ENCODE results near the gene PCBD2. TPM values are rescaled to one million over a fixed set of nuclear protein-coding genes. Genes with fewer than 3 reads are reported as not detected.
A peak's percentile ranks its signal among the peaks of the same experiment; 100 is the strongest.

PCBD2 gene
- total RNA-seq, 2 experiments from 2014 or later, result 5.2 to 5.8 TPM

- Mint-ChIP-seq H3K4me3 (no peak overlapping the region), H3K27me3 (no peaks in the 10 kb centered on the region), H3K27ac (no peak overlapping the region), H3K36me3 (ENCODE audit: low read depth) (peaks cover 29% of the 10 kb centered on the region), H3K4me1 (ENCODE audit: low read depth) (no peaks in the 10 kb centered on the region), H3K9me3 (no peaks in the 10 kb centered on the region)
- no peaks in the 10 kb centered on the region for H3K4me1 ChIP-seq (ENCODE audit: insufficient read depth, low read length)
- no peaks in the 10 kb centered on the region for H3K27me3 ChIP-seq (ENCODE audit: control insufficient read depth in 1 of 2, insufficient read depth in 2 of 2, low read length in 2 of 2)
- ChIA-PET CTCF (no interaction called here), POLR2A (no interaction called here)
- TF ChIP-seq CTCF (IDR thresholded peaks at IDR 0.05), result no peak
- H3K27ac ChIP-seq (ENCODE audit: low read depth in 1 of 2, low read length in 2 of 2), result no peak overlapping the region
- H3K4me3 ChIP-seq (ENCODE audit: low read length), result no peak overlapping the region
- ATAC-seq (ENCODE audit: poor library complexity) (no peak), DNase-seq (no peak)
- peaks cover 32% of the 10 kb centered on the region for H3K36me3 ChIP-seq (ENCODE audit: insufficient read depth, low read length)
- intact Hi-C loops (cut with DNase I, micrococcal nuclease), result no loop called here
- H3K9me3 ChIP-seq (ENCODE audit: control insufficient read depth in 1 of 2, insufficient read depth in 1 of 2, low read length in 2 of 2), result no peaks in the 10 kb centered on the region
These were observed 8.3 kb downstream of the PCBD2 start for GRCh38 chr5:134913254-134913653.

GRCh38 chr5:134913795-134914194 lies 8.9 kb downstream of the PCBD2 start:
- Mint-ChIP-seq H3K4me3 (no peak overlapping the region), H3K27me3 (no peaks in the 10 kb centered on the region), H3K9me3 (no peaks in the 10 kb centered on the region), H3K4me1 (ENCODE audit: low read depth) (peaks cover 3% of the 10 kb centered on the region), H3K36me3 (ENCODE audit: low read depth) (peaks cover 32% of the 10 kb centered on the region), H3K27ac (no peak overlapping the region)
- no peak for TF ChIP-seq CTCF (IDR thresholded peaks at IDR 0.05)
- no peak for ATAC-seq (ENCODE audit: poor library complexity)
- H3K4me3 ChIP-seq (ENCODE audit: low read length), result no peak overlapping the region
- H3K4me1 ChIP-seq (ENCODE audit: insufficient read depth, low read length), result no peaks in the 10 kb centered on the region
- intact Hi-C loops (cut with DNase I, micrococcal nuclease), result no loop called here
- H3K36me3 ChIP-seq (ENCODE audit: insufficient read depth, low read length), result peaks cover 35% of the 10 kb centered on the region
- no peaks in the 10 kb centered on the region for H3K9me3 ChIP-seq (ENCODE audit: control insufficient read depth in 1 of 2, insufficient read depth in 1 of 2, low read length in 2 of 2)
- POLR2A ChIA-PET, result no interaction called here
- CTCF ChIA-PET, result no interaction called here
- H3K27ac ChIP-seq (ENCODE audit: low read depth in 1 of 2, low read length in 2 of 2), result no peak overlapping the region
- DNase-seq, result no peak
- H3K27me3 ChIP-seq (ENCODE audit: control insufficient read depth in 1 of 2, insufficient read depth in 2 of 2, low read length in 2 of 2), result no peaks in the 10 kb centered on the region

- Mint-ChIP-seq H3K27ac (no peak overlapping the region), H3K27me3 (no peaks in the 10 kb centered on the region)
- POLR2A ChIA-PET, result no interaction called here
These were observed 12.3 kb downstream of the PCBD2 start for GRCh38 chr5:134917070-134917815.

More at GRCh38 chr5:134917070-134917815, 12.3 kb downstream of the PCBD2 start:
- CTCF ChIA-PET, result interaction anchor here (1.2 kb wide), 1 partner anchor 12 kb away, joined by 4 read pairs; the partner anchor contains the start of gene PCBD2
- Mint-ChIP-seq H3K4me3 (no peak overlapping the region), H3K36me3 (ENCODE audit: low read depth) (peaks cover 52% of the 10 kb centered on the region), H3K4me1 (ENCODE audit: low read depth) (peaks cover 12% of the 10 kb centered on the region), H3K9me3 (no peaks in the 10 kb centered on the region)
- ATAC-seq (ENCODE audit: poor library complexity) (no peak), DNase-seq (peak in 1 of 14 experiments; percentile 9)
- Histone ChIP-seq H3K9me3 (ENCODE audit: control insufficient read depth in 1 of 2, insufficient read depth in 1 of 2, low read length in 2 of 2) (no peaks in the 10 kb centered on the region), H3K4me1 (ENCODE audit: insufficient read depth, low read length) (no peaks in the 10 kb centered on the region), H3K4me3 (ENCODE audit: low read length) (no peak overlapping the region), H3K27ac (ENCODE audit: low read depth in 1 of 2, low read length in 2 of 2) (no peak overlapping the region), H3K27me3 (ENCODE audit: control insufficient read depth in 1 of 2, insufficient read depth in 2 of 2, low read length in 2 of 2) (no peaks in the 10 kb centered on the region), H3K36me3 (ENCODE audit: insufficient read depth, low read length) (peaks cover 35% of the 10 kb centered on the region)
- intact Hi-C loops (cut with DNase I, micrococcal nuclease), result loop anchor here in 1 of 2 experiments (5.0 kb wide), 2 partner anchors 275 to 415 kb away; no protein-coding TSS in a partner anchor
- no peak for TF ChIP-seq CTCF (IDR thresholded peaks at IDR 0.05)
